Myocyte (in vitro differentiated cells): Measurements from ENCODE around the gene ANKRD66. TPM values are rescaled to one million over a fixed set of nuclear protein-coding genes. Genes with fewer than 3 reads are reported as not detected.
A peak's percentile ranks its signal among the peaks of the same experiment; 100 is the strongest.
"Not testable (repeated sequence)": the region's sequence is repeated elsewhere in the genome, so short reads cannot be mapped to it uniquely, and the experiment has no call there.

Source experiments
- DNase-seq: peaks from one replicate; pipeline ENCODE4 v3.0.0-alpha.2; 2012; ENCODE audit warnings: low read depth
- polyA plus RNA-seq: library from polyadenylated mRNA; unstranded; fragments of >200 nt; gene quantifications from one replicate; pipeline ENCODE4 v1.2.1, GENCODE V29; 2012; ENCODE audit warnings: missing spikeins
- total RNA-seq: library from RNA; depleted of rRNA; stranded (reverse); fragments of >200 nt; gene quantifications from 2 replicates; pipeline ENCODE4 v1.2.3, GENCODE V29; 2014

Gene ANKRD66
- total RNA-seq = not detected in 2 replicates
- polyA plus RNA-seq = not detected

GRCh38 chr6:46746696-46747095 is at the start of gene ANKRD66:
ANKRD66 (plus strand) TSS chr6:46746933; CDS start chr6:46751949, 5,016 bp downstream.
- peak; percentile 67 for DNase-seq

- no peak for DNase-seq
These were observed 46.8 kb upstream of the ANKRD66 start for GRCh38 chr6:46699970-46700369.

- DNase-seq = peak; percentile 57
These were observed 42.2 kb upstream of the ANKRD66 start for GRCh38 chr6:46704562-46704961.

- no peak for DNase-seq
These were observed 40.3 kb upstream of the ANKRD66 start for GRCh38 chr6:46706464-46706863.

GRCh38 chr6:46711491-46711890 is 35.2 kb upstream of the ANKRD66 start:
- no peak for DNase-seq

GRCh38 chr6:46715141-46715540 is 31.6 kb upstream of the ANKRD66 start:
- no peak for DNase-seq

GRCh38 chr6:46719099-46719498 is 27.6 kb upstream of the ANKRD66 start:
- peak; percentile 41 for DNase-seq

- no peak for DNase-seq
These were observed 26.3 kb upstream of the ANKRD66 start for GRCh38 chr6:46720401-46720800.

- no peak for DNase-seq
These were observed 16.9 kb upstream of the ANKRD66 start for GRCh38 chr6:46729787-46730326.

- DNase-seq = no peak
These were observed 15.7 kb upstream of the ANKRD66 start for GRCh38 chr6:46730921-46731461.

- no peak for DNase-seq
These were observed 13.4 kb upstream of the ANKRD66 start for GRCh38 chr6:46733341-46733801.

GRCh38 chr6:46734867-46735719 is 11.6 kb upstream of the ANKRD66 start, which contains the start of gene PLA2G7:
PLA2G7 (minus strand) TSS chr6:46735375; CDS start chr6:46722891, 12,484 bp downstream.
- peak; percentile 33 for DNase-seq

GRCh38 chr6:46735720-46736031 is 11.1 kb upstream of the ANKRD66 start:
- DNase-seq = no peak

- DNase-seq = no peak
These were observed 9.8 kb upstream of the ANKRD66 start for GRCh38 chr6:46736906-46737305.

- DNase-seq = no peak
These were observed 5.3 kb upstream of the ANKRD66 start for GRCh38 chr6:46741482-46741881.

- DNase-seq = no peak
These were observed 4.8 kb upstream of the ANKRD66 start for GRCh38 chr6:46741910-46742309.

- DNase-seq = no peak
These were observed 3.1 kb upstream of the ANKRD66 start for GRCh38 chr6:46743425-46744158.

- DNase-seq = not testable (repeated sequence)
These were observed 2.5 kb upstream of the ANKRD66 start for GRCh38 chr6:46744159-46744725.

- no peak for DNase-seq
These were observed 760 bp upstream of the ANKRD66 start for GRCh38 chr6:46745973-46746372.

GRCh38 chr6:46748940-46749503 is 2.3 kb downstream of the ANKRD66 start:
- DNase-seq = no peak

- DNase-seq = no peak
These were observed 3.0 kb downstream of the ANKRD66 start for GRCh38 chr6:46749731-46750130.
